Uterus (tissue), 4 donors: Measurements from ENCODE around the gene XYLT1. TPM values are rescaled to one million over a fixed set of nuclear protein-coding genes. Genes with fewer than 3 reads are reported as not detected.

Experiments
- DNase-seq, 2 donors: peaks; one replicate each; pipeline ENCODE4 v3.0.0-alpha.2; 2019 to 2020
- H3K27ac ChIP-seq, 2 donors: fragments of 200-600 bp; sonication (generic); 1 replicate in 1 of 2; 2 replicates in 1 of 2; pipeline ENCODE4 v1.5.1; 2016 to 2018
- H3K27me3 ChIP-seq, 2 donors: fragments of 200-600 bp; sonication (generic); one replicate each; pipeline ENCODE4 v1.5.1; 2018 to 2019; ENCODE audit warnings: control low read depth in 1 of 2
- H3K36me3 ChIP-seq, 2 donors: fragments of 200-600 bp; sonication (generic); one replicate each; pipeline ENCODE4 v1.5.1; 2019; ENCODE audit warnings: control low read depth in 1 of 2
- H3K4me1 ChIP-seq, 2 donors: fragments of 200-600 bp; sonication (generic); one replicate each; pipeline ENCODE4 v1.5.1; 2018 to 2019; ENCODE audit warnings: control low read depth in 1 of 2
- H3K4me3 ChIP-seq, 2 donors: fragments of 200-600 bp; sonication (generic); 1 replicate in 1 of 2; 2 replicates in 1 of 2; pipeline ENCODE4 v1.5.1; 2018 to 2019; ENCODE audit warnings: mild to moderate bottlenecking in 1 of 2
- H3K9me3 ChIP-seq, 2 donors: fragments of 200-600 bp; sonication (generic); one replicate each; pipeline ENCODE4 v1.5.1; 2019; ENCODE audit warnings: control low read depth in 1 of 2
- POLR2A ChIP-seq, 2 donors: fragments of 450-650 bp; IDR thresholded peaks; one replicate each; pipeline ENCODE4 v1.6.1; 2016; ENCODE audit warnings: antibody characterized with exemption in 2 of 2, mild to moderate bottlenecking in 1 of 2, moderate library complexity in 1 of 2
- intact Hi-C: fragments of 100-400 bp; cut with DNase I; formaldehyde crosslinking; loops from one replicate; pipeline ENCODE4 v1.15.1; 2023; ENCODE audit warnings: low total_unique reads
- total RNA-seq, 4 donors: library from RNA; depleted of rRNA in 3 of 4; stranded (reverse); fragments of >200 nt in 3 of 4; gene quantifications; one replicate each; pipeline versions ENCODE4 v1.1.0 to v1.2.4, GENCODE V29; 2014 to 2023
- TF ChIP-seq, protein P1 (sequence below), 4 experiments: fragments of 200-600 bp in 2 of 4; fragments of 450-650 bp in 2 of 4; sonication (generic) in 2 of 4; IDR thresholded peaks; one replicate each; pipeline ENCODE4 v1.5.1; 2016 to 2019; ENCODE audit warnings: antibody characterized with exemption in 4 of 4, mild to moderate bottlenecking in 2 of 4, moderate library complexity in 1 of 4
- donor health status: DM: yes; HTN: yes; CAD: no.

The XYLT1 gene
- total RNA-seq, 4 donors from 2014 or later = 1.5 to 42.2 (median 15.7) TPM

DNA sequence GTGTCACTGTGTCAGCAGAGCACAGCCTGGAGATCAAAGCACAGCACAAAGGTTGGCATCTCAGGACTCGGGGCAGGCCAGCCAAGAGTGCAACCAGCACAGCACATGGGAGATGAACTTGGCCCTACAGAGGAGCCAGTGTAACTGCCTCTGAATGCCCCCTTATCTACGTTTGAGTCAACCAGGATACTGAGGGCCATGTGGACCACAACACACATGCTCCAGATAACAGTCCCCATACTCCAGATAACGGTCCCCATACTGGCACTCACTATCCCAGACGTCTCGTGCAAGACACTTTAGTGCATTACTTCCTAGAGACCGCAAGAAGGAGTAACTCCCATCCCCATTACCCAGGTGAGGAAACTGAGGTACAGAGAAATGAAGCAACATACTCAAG, 88.2 kb downstream of the XYLT1 start:
- H3K4me3 ChIP-seq = no peak overlapping the region
- H3K9me3 ChIP-seq = no peaks in the 10 kb centered on the region
- TF ChIP-seq, protein P1, sequence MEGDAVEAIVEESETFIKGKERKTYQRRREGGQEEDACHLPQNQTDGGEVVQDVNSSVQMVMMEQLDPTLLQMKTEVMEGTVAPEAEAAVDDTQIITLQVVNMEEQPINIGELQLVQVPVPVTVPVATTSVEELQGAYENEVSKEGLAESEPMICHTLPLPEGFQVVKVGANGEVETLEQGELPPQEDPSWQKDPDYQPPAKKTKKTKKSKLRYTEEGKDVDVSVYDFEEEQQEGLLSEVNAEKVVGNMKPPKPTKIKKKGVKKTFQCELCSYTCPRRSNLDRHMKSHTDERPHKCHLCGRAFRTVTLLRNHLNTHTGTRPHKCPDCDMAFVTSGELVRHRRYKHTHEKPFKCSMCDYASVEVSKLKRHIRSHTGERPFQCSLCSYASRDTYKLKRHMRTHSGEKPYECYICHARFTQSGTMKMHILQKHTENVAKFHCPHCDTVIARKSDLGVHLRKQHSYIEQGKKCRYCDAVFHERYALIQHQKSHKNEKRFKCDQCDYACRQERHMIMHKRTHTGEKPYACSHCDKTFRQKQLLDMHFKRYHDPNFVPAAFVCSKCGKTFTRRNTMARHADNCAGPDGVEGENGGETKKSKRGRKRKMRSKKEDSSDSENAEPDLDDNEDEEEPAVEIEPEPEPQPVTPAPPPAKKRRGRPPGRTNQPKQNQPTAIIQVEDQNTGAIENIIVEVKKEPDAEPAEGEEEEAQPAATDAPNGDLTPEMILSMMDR (IDR thresholded peaks at IDR 0.05) = no peak
- TF ChIP-seq POLR2A (IDR thresholded peaks at IDR 0.05) = no peak
- H3K4me1 ChIP-seq = peaks cover 14 to 16% of the 10 kb centered on the region in 2 donors
- intact Hi-C loops = no loop called here
- no peak overlapping the region for H3K27ac ChIP-seq
- H3K27me3 ChIP-seq = no peaks in the 10 kb centered on the region
- no peaks in the 10 kb centered on the region for H3K36me3 ChIP-seq
- no peak for DNase-seq

DNA sequence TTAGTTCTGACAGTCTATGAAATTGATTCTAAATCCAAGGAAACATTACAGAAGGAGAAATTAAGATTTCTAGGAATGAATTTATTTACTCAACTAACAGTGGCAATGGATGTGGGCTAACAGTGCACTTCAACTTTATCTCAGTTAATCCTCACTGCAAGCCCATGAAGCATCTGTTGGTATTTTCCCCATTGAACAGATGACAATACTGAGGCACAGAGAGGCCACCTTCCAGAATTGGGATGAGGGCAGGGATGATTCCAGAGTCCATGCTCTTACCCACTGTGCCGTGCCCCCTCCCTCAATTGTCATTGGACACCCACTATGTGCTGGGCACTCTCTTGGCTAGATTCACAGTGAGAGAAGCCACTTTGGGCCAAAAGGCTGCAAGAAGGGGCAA, 89.0 kb downstream of the XYLT1 start:
- no peaks in the 10 kb centered on the region for H3K27me3 ChIP-seq
- TF ChIP-seq POLR2A (IDR thresholded peaks at IDR 0.05) = no peak
- TF ChIP-seq, protein P1 (IDR thresholded peaks at IDR 0.05) = no peak
- H3K27ac ChIP-seq = no peak overlapping the region
- peaks cover 16 to 18% of the 10 kb centered on the region in 2 donors for H3K4me1 ChIP-seq
- intact Hi-C loops = no loop called here
- no peak for DNase-seq
- H3K4me3 ChIP-seq = no peak overlapping the region
- H3K36me3 ChIP-seq = no peaks in the 10 kb centered on the region
- no peaks in the 10 kb centered on the region for H3K9me3 ChIP-seq

DNA sequence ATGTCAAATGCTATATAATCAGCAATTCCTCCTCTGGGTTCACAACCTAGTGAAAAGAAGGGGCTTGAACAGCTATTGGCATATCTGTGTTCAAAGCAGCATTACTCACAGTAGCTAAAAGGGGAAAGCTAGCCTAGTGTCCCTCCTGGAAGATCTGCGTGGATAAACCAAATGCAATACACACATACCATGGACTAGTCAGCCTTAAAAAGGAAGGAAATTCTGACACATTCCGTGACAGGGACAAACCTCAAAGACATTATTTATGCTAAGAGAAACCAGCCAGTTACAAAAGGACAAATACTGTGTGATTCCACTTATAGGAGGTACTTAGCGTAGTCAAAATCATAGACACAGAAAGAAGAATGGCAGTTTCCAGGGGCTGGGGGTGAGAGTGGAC, 90.1 kb downstream of the XYLT1 start:
- Histone ChIP-seq H3K27me3 (no peaks in the 10 kb centered on the region), H3K36me3 (no peaks in the 10 kb centered on the region), H3K9me3 (no peaks in the 10 kb centered on the region), H3K4me3 (no peak overlapping the region), H3K4me1 (peaks cover 16 to 18% of the 10 kb centered on the region in 2 donors), H3K27ac (no peak overlapping the region)
- TF ChIP-seq, protein P1 (IDR thresholded peaks at IDR 0.05) = no peak
- TF ChIP-seq POLR2A (IDR thresholded peaks at IDR 0.05) = no peak
- intact Hi-C loops = no loop called here
- DNase-seq = no peak

DNA sequence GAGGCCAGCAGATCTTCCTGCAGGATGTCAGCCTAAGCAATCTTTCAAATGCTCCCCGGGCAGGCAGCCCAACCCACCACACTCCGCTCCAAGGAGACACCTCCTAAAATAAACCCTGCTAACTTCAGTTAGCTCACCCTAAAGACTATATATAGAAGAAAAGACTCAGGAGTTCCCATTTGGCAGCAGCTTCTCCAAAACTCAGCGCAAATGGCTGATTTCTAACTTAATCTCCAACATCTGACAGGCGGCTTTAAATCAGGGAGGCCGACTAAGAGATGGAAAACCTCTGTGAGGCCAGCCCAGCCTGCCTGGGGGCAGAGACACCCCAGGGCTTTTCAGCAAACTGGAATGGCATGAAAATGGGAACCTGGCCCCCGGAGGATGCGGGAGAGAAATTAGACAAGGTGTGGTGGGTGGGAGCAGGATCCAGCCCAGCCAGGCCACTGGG, 91.6 kb downstream of the XYLT1 start:
- no peaks in the 10 kb centered on the region for H3K36me3 ChIP-seq
- no peaks in the 10 kb centered on the region for H3K9me3 ChIP-seq
- DNase-seq = peak; percentile 81 to 88
- no peak overlapping the region for H3K4me3 ChIP-seq
- peak overlapping the region; percentile 77 to 87 for H3K27ac ChIP-seq
- H3K27me3 ChIP-seq = no peaks in the 10 kb centered on the region
- no peak for TF ChIP-seq POLR2A (IDR thresholded peaks at IDR 0.05)
- TF ChIP-seq, protein P1 (IDR thresholded peaks at IDR 0.05) = peak in 1 of 4 experiments; percentile 6
- peaks cover 16 to 18% of the 10 kb centered on the region in 2 donors for H3K4me1 ChIP-seq
- intact Hi-C loops = loop anchor here (10.0 kb wide), 1 partner anchor 86 kb away; no protein-coding TSS in a partner anchor

DNA sequence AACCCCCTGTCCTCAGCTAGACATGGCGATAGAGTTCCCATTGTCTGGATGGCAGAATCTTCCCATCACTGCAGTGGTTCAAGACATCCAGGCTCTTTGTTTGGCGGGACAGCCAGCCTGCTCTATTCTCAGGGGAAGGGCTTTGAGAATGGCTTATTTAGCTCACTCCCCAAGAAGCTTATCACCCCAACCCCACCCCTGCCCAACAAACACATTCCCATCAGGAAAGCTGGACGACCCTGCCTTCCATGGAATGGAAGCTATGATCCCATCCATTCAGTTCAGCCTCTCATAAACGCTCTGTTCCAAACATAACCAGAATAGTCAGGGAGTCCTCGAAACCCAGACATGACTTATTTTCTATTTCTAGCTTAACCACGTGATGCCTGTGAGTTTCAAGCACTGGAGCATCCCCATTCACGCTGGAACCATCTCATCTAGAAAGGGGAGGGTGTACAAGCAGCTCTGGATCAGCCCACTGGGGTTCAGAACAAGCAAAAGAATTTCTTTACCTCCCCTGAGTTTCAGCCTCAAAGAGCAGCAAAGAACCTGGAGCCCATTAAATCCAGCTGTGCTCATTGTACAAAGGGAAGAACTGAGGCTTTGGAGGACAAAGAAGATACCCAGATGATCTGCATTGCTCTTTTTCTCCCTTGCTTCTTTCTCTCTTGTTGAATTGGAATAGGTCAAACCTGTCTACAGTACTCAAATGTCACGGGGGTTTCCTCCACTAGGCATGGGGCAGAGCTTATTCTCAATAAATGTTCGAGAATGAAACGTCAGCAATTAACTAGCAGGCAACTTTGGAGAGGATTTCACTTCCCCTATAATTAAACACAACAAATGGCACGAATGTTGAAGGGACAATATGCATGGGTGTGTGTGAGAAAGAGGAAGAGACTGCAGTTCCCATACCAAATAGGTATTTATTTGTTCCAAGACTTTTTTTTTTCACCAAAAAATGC, 93.1 kb downstream of the XYLT1 start:
- Histone ChIP-seq H3K27ac (peak overlapping the region; percentile 77 to 87), H3K36me3 (no peaks in the 10 kb centered on the region), H3K4me1 (peaks cover 16 to 18% of the 10 kb centered on the region in 2 donors), H3K27me3 (no peaks in the 10 kb centered on the region), H3K4me3 (no peak overlapping the region), H3K9me3 (no peaks in the 10 kb centered on the region)
- peak; percentile 27 to 52 for DNase-seq
- intact Hi-C loops = loop anchor here (10.0 kb wide), 1 partner anchor 87 kb away; no protein-coding TSS in a partner anchor
- no peak for TF ChIP-seq POLR2A (IDR thresholded peaks at IDR 0.05)
- TF ChIP-seq, protein P1 (IDR thresholded peaks at IDR 0.05) = no peak
